CD14-positive monocyte (primary cell): ENCODE results near the gene ATP7A. TPM values are rescaled to one million over a fixed set of nuclear protein-coding genes. Genes with fewer than 3 reads are reported as not detected.

Experiments
- DNase-seq, 3 donors: peaks; one replicate each; pipeline ENCODE4 v3.0.0-alpha.2; 2011 to 2022
- H2AFZ ChIP-seq: 2 replicates; pipeline ENCODE4 v1.6.0; 2012; ENCODE audit warnings: mild to moderate bottlenecking, low read depth, low read length, inconsistent platforms; ENCODE audit not compliant: insufficient read depth, poor library complexity, severe bottlenecking
- H3K27ac ChIP-seq, 2 donors: 1 replicate in 1 of 2; 2 replicates in 1 of 2; pipeline ENCODE4 v1.5.1; 2012 to 2013; ENCODE audit warnings: low read length in 2 of 2, control low read depth in 1 of 2, inconsistent platforms in 1 of 2, low read depth in 1 of 2, mild to moderate bottlenecking in 1 of 2
- H3K27me3 ChIP-seq, 2 donors: one replicate each; pipeline versions ENCODE4 v1.6.0 to v1.6.1; 2011 to 2013; ENCODE audit warnings: low read length in 2 of 2; ENCODE audit not compliant: control insufficient read depth in 2 of 2, insufficient read depth in 2 of 2
- H3K36me3 ChIP-seq, 2 donors: replicated peaks in 1 of 2; 1 replicate in 1 of 2; 2 replicates in 1 of 2; pipeline versions ENCODE4 v1.5.1 to v1.6.1; 2012 to 2013; ENCODE audit warnings: low read length in 2 of 2, control low read depth in 1 of 2, inconsistent platforms in 1 of 2, mild to moderate bottlenecking in 1 of 2; ENCODE audit not compliant: insufficient read depth in 2 of 2, control insufficient read depth in 1 of 2
- H3K4me1 ChIP-seq, 2 donors: 1 replicate in 1 of 2; 2 replicates in 1 of 2; pipeline versions ENCODE4 v1.5.1 to v1.6.1; 2012 to 2013; ENCODE audit warnings: low read length in 2 of 2, control low read depth in 1 of 2, inconsistent platforms in 1 of 2, mild to moderate bottlenecking in 1 of 2, moderate library complexity in 1 of 2; ENCODE audit not compliant: insufficient read depth in 2 of 2, control insufficient read depth in 1 of 2
- H3K4me2 ChIP-seq: replicated peaks from 2 replicates; pipeline ENCODE3; 2012; ENCODE audit warnings: low read length, moderate library complexity, mild to moderate bottlenecking; ENCODE audit not compliant: poor library complexity, severe bottlenecking; ENCODE audit errors: extremely low read depth
- H3K4me3 ChIP-seq, 3 experiments: fragments of 200-600 bp in 1 of 3; sonication (generic) in 1 of 3; replicated peaks in 1 of 3; 1 replicate in 2 of 3; 2 replicates in 1 of 3; pipeline ENCODE4 v1.5.1; 2011 to 2013; ENCODE audit warnings: low read length in 3 of 3, mild to moderate bottlenecking in 3 of 3, control low read depth in 2 of 3, low read depth in 2 of 3, inconsistent platforms in 1 of 3, moderate library complexity in 1 of 3
- H3K79me2 ChIP-seq: 2 replicates; pipeline ENCODE4 v1.6.0; 2012; ENCODE audit warnings: mild to moderate bottlenecking, control low read depth, inconsistent platforms, low read length, moderate library complexity; ENCODE audit not compliant: insufficient read depth
- H3K9ac ChIP-seq: 2 replicates; pipeline ENCODE4 v1.6.0; 2017; ENCODE audit warnings: low read length, mild to moderate bottlenecking; ENCODE audit not compliant: insufficient read depth, poor library complexity, severe bottlenecking
- H3K9me3 ChIP-seq, 2 donors: replicated peaks in 1 of 2; 1 replicate in 1 of 2; 2 replicates in 1 of 2; pipeline versions ENCODE4 v1.5.1 to v1.6.1; 2012 to 2013; ENCODE audit warnings: low read length in 2 of 2, control low read depth in 1 of 2; ENCODE audit not compliant: control insufficient read depth in 1 of 2, insufficient read depth in 1 of 2
- H4K20me1 ChIP-seq: 2 replicates; pipeline ENCODE4 v1.6.0; 2012; ENCODE audit warnings: mild to moderate bottlenecking, low read length, control low read depth, moderate library complexity; ENCODE audit not compliant: insufficient read depth
- H3K27ac Mint-ChIP-seq, 7 donors: one replicate each; pipeline ENCODE4 v1.8.0; 2020; ENCODE audit warnings: mild to moderate bottlenecking in 7 of 7, mixed read lengths in 7 of 7, moderate library complexity in 6 of 7, inconsistent platforms in 2 of 7
- H3K27me3 Mint-ChIP-seq, 3 donors: one replicate each; pipeline ENCODE4 v1.8.0; 2021 to 2022; ENCODE audit warnings: low read depth in 3 of 3, mild to moderate bottlenecking in 3 of 3, mixed read lengths in 3 of 3, moderate library complexity in 3 of 3, inconsistent platforms in 1 of 3
- H3K36me3 Mint-ChIP-seq, 2 donors: one replicate each; pipeline ENCODE4 v1.8.0; 2020; ENCODE audit warnings: mixed read lengths in 2 of 2, inconsistent platforms in 1 of 2, mild to moderate bottlenecking in 1 of 2
- H3K4me1 Mint-ChIP-seq: one replicate; pipeline ENCODE4 v1.8.0; 2020; ENCODE audit warnings: mild to moderate bottlenecking, mixed read lengths
- H3K4me3 Mint-ChIP-seq, 2 donors: one replicate each; pipeline ENCODE4 v1.8.0; 2020; ENCODE audit warnings: mild to moderate bottlenecking in 2 of 2, mixed read lengths in 2 of 2, moderate library complexity in 1 of 2
- H3K9me3 Mint-ChIP-seq, 7 donors: one replicate each; pipeline ENCODE4 v1.8.0; 2020 to 2022; ENCODE audit warnings: mixed read lengths in 7 of 7, mild to moderate bottlenecking in 6 of 7, moderate library complexity in 6 of 7, inconsistent platforms in 2 of 7
- CTCF ChIP-seq: fragments of 200-600 bp; IDR thresholded peaks from one replicate; pipeline ENCODE4 v1.8.0; 2022; ENCODE audit warnings: antibody characterized with exemption, mild to moderate bottlenecking
- WGBS: methylation state at CpG from one replicate; pipeline ENCODE4 v1.1.5; 2013; ENCODE audit warnings: missing lambda C conversion rate; ENCODE audit not compliant: insufficient coverage; 5-methylcytosine and 5-hydroxymethylcytosine counted together
- intact Hi-C, 2 donors: fragments of 100-400 bp; cut with micrococcal nuclease; formaldehyde crosslinking; loops; one replicate each; pipeline versions ENCODE4 v1.15.0 to v1.15.1; 2023
- polyA plus RNA-seq, 3 donors: library from polyadenylated mRNA; depleted of rRNA in 1 of 3; unstranded in 2 of 3; stranded (reverse) in 1 of 3; fragments of 300-500 nt in 2 of 3; fragments of >200 nt in 1 of 3; fragmentation: Illumina TruSeq in 2 of 3; gene quantifications; 1 replicate in 2 of 3; 2 replicates in 1 of 3; pipeline ENCODE4 v1.2.3, GENCODE V29; 2012 to 2021

ATP7A gene
- polyA plus RNA-seq, 3 donors, result 2.3 to 3.8 (median 2.8) TPM

GRCh38 chrX:77962068-77962902 is 51.8 kb downstream of the ATP7A start:
- no peak for TF ChIP-seq CTCF
- peaks cover 11% of the 10 kb centered on the region for H3K4me1 Mint-ChIP-seq
- peaks cover 0 to 3% of the 10 kb centered on the region in 2 donors for H3K4me1 ChIP-seq
- intact Hi-C loops, result no loop called here
- DNase-seq, result no peak
- H3K36me3 ChIP-seq, result no peaks in the 10 kb centered on the region
- H3K9ac ChIP-seq, result no peak overlapping the region
- no peak overlapping the region for H3K4me2 ChIP-seq
- 95% methylated on average over 3 of the region's 13 CpGs for WGBS
- no peaks in the 10 kb centered on the region for H3K27me3 ChIP-seq
- H3K9me3 ChIP-seq, result no peaks in the 10 kb centered on the region
- peaks cover 0 to 2% (median 0%) of the 10 kb centered on the region in 7 donors for H3K9me3 Mint-ChIP-seq
- peak overlapping the region in 5 of 7 donors; percentile 0 to 49 (median 27) for H3K27ac Mint-ChIP-seq
- no peaks in the 10 kb centered on the region for H3K79me2 ChIP-seq
- H3K27ac ChIP-seq, result no peak overlapping the region
- H2AFZ ChIP-seq, result no peak overlapping the region
- H3K36me3 Mint-ChIP-seq, result peaks cover 0 to 5% of the 10 kb centered on the region in 2 donors
- no peaks in the 10 kb centered on the region for H4K20me1 ChIP-seq
- no peak overlapping the region for H3K4me3 ChIP-seq
- H3K27me3 Mint-ChIP-seq, result no peaks in the 10 kb centered on the region
- peak overlapping the region; percentile 12 to 31 for H3K4me3 Mint-ChIP-seq

- no peaks in the 10 kb centered on the region for H3K79me2 ChIP-seq
- peaks cover 0 to 5% of the 10 kb centered on the region in 2 donors for H3K36me3 Mint-ChIP-seq
- H3K36me3 ChIP-seq, result no peaks in the 10 kb centered on the region
- no peak overlapping the region for H3K4me2 ChIP-seq
- H3K27ac ChIP-seq, result no peak overlapping the region
- H3K27ac Mint-ChIP-seq, result no peak overlapping the region
- no peak overlapping the region for H2AFZ ChIP-seq
- DNase-seq, result no peak
- H3K9ac ChIP-seq, result no peak overlapping the region
- no peak overlapping the region for H3K4me3 ChIP-seq
- WGBS, result no CpG with 5 or more reads among the region's 3 CpGs
- no peak for TF ChIP-seq CTCF
- H3K9me3 Mint-ChIP-seq, result peaks cover 0 to 2% (median 0%) of the 10 kb centered on the region in 7 donors
- H3K27me3 Mint-ChIP-seq, result no peaks in the 10 kb centered on the region
- H3K27me3 ChIP-seq, result no peaks in the 10 kb centered on the region
- peaks cover 9% of the 10 kb centered on the region for H3K4me1 Mint-ChIP-seq
- no peaks in the 10 kb centered on the region for H3K9me3 ChIP-seq
- peaks cover 0 to 3% of the 10 kb centered on the region in 2 donors for H3K4me1 ChIP-seq
- intact Hi-C loops, result no loop called here
- no peaks in the 10 kb centered on the region for H4K20me1 ChIP-seq
- H3K4me3 Mint-ChIP-seq, result no peak overlapping the region
These were observed 55.9 kb downstream of the ATP7A start for GRCh38 chrX:77966361-77966760.
